ENCODE results near the gene TRPM8. TPM values are rescaled to one million over a fixed set of nuclear protein-coding genes. Genes with fewer than 3 reads are reported as not detected.

Gene TRPM8
- total RNA-seq, 1 donor from 2014 or later, result not detected

- POLR2A ChIA-PET, result no interaction called here
- Mint-ChIP-seq H3K36me3 (ENCODE audit: low read depth) (no peaks in the 10 kb centered on the region), H3K27me3 (peaks cover 12% of the 10 kb centered on the region), H3K9me3 (peaks cover 2% of the 10 kb centered on the region), H3K4me1 (peaks cover 18% of the 10 kb centered on the region), H3K27ac (no peak overlapping the region), H3K4me3 (no peak overlapping the region)
- ATAC-seq (ENCODE audit: low read depth) (no peak), DNase-seq (no peak)
- CTCF ChIA-PET, result no interaction called here
- no peak for TF ChIP-seq CTCF (IDR thresholded peaks at IDR 0.05)
- intact Hi-C loops (cut with micrococcal nuclease), result no loop called here
Measured at GRCh38 chr2:234022424-234022823, 105.3 kb downstream of the TRPM8 start.

- Mint-ChIP-seq H3K27ac (no peak overlapping the region), H3K9me3 (peaks cover 2% of the 10 kb centered on the region), H3K27me3 (peaks cover 15% of the 10 kb centered on the region), H3K36me3 (ENCODE audit: low read depth) (no peaks in the 10 kb centered on the region), H3K4me3 (no peak overlapping the region), H3K4me1 (peaks cover 18% of the 10 kb centered on the region)
- ATAC-seq (ENCODE audit: low read depth) (no peak), DNase-seq (no peak)
- CTCF ChIA-PET, result no interaction called here
- intact Hi-C loops (cut with micrococcal nuclease), result no loop called here
- no peak for TF ChIP-seq CTCF (IDR thresholded peaks at IDR 0.05)
- POLR2A ChIA-PET, result interaction anchor here (0.6 kb wide), 1 partner anchor 384 kb away, joined by 5 read pairs; no protein-coding TSS in a partner anchor
Measured at GRCh38 chr2:234024304-234024703, 107.1 kb downstream of the TRPM8 start.

- DNase-seq (no peak), ATAC-seq (ENCODE audit: low read depth) (peak; percentile 62)
- no peaks in the 10 kb centered on the region for H3K36me3 Mint-ChIP-seq (ENCODE audit: low read depth)
- H3K4me1 Mint-ChIP-seq, result peaks cover 18% of the 10 kb centered on the region
- H3K27ac Mint-ChIP-seq, result peak overlapping the region; percentile 42
- peak overlapping the region; percentile 79 for H3K4me3 Mint-ChIP-seq
- POLR2A ChIA-PET, result interaction anchor here (0.8 kb wide), 1 partner anchor 32 kb away, joined by 6 read pairs; no protein-coding TSS in a partner anchor
- CTCF ChIA-PET, result no interaction called here
- H3K9me3 Mint-ChIP-seq, result peaks cover 2% of the 10 kb centered on the region
- no peak for TF ChIP-seq CTCF (IDR thresholded peaks at IDR 0.05)
- intact Hi-C loops (cut with micrococcal nuclease), result no loop called here
- H3K27me3 Mint-ChIP-seq, result peaks cover 21% of the 10 kb centered on the region
Measured at GRCh38 chr2:234025466-234025865, 108.3 kb downstream of the TRPM8 start.

GRCh38 chr2:234025891-234026401 lies 108.8 kb downstream of the TRPM8 start:
- Mint-ChIP-seq H3K9me3 (peaks cover 2% of the 10 kb centered on the region), H3K4me1 (peaks cover 18% of the 10 kb centered on the region), H3K36me3 (ENCODE audit: low read depth) (no peaks in the 10 kb centered on the region), H3K27me3 (peaks cover 23% of the 10 kb centered on the region), H3K27ac (peak overlapping the region; percentile 42), H3K4me3 (peak overlapping the region; percentile 79)
- DNase-seq (no peak), ATAC-seq (ENCODE audit: low read depth) (no peak)
- TF ChIP-seq CTCF (IDR thresholded peaks at IDR 0.05), result no peak
- intact Hi-C loops (cut with micrococcal nuclease), result no loop called here
- POLR2A ChIA-PET, result interaction anchor here (0.8 kb wide), 1 partner anchor 32 kb away, joined by 6 read pairs; no protein-coding TSS in a partner anchor
- CTCF ChIA-PET, result no interaction called here

GRCh38 chr2:234026693-234027254 lies 109.6 kb downstream of the TRPM8 start:
- no peaks in the 10 kb centered on the region for H3K36me3 Mint-ChIP-seq (ENCODE audit: low read depth)
- CTCF ChIA-PET, result no interaction called here
- H3K27ac Mint-ChIP-seq, result no peak overlapping the region
- peaks cover 2% of the 10 kb centered on the region for H3K9me3 Mint-ChIP-seq
- ATAC-seq (ENCODE audit: low read depth) (no peak), DNase-seq (no peak)
- H3K27me3 Mint-ChIP-seq, result peaks cover 29% of the 10 kb centered on the region
- TF ChIP-seq CTCF (IDR thresholded peaks at IDR 0.05), result no peak
- no peak overlapping the region for H3K4me3 Mint-ChIP-seq
- peaks cover 18% of the 10 kb centered on the region for H3K4me1 Mint-ChIP-seq
- POLR2A ChIA-PET, result no interaction called here
- intact Hi-C loops (cut with micrococcal nuclease), result no loop called here
